Non-pigmented ciliary epithelial cell (primary cell): ENCODE data around the gene HSPB7.

ENCODE experiments used
- DNase-seq: peaks from one replicate; pipeline ENCODE4 v3.0.0-alpha.2; 2010; ENCODE audit warnings: low read depth

HSPB7 gene

DNA sequence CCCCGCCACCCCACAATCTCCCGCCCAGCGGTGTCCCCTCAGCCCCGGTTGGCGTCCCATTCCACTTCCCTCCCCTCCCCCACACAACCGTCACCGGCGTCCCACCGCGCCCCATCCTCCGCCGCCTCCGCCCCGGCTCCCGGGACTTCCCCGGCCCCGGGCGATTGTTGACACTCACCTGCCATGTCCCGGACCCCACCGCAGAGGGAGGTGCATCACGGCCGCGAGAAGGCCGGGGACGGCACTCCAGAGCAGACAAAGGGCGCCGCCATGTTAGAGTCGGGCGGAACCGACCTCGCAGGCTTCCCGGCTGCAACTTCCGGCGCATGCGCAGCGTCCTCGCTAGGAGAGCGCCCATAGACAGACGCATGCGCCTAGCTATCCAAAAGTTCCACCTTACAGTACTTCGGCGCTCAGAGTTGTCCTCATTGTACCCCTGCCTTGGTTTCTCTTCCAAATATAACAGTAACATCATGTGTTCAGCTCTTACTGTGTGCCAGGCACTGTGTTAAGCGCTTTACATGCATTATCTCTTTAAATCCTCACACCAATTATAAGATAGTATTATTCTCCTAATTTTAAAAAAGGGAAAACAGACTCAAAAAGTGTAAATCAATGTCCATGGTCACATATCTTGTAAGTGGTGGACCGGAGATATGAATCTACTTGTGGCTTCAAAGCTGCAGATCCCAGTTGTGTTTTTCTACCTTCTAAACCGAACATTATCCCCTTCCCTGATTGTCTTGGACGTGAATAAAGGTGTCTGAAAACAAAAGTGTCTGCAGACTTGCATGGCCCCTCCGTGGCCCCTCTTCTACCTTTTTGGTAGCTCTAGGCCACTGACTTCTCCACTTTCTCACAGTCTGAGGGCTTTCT lies 41.8 kb downstream of the HSPB7 start, which contains the start of gene ZBTB17:
ZBTB17 (minus strand) TSS at position 297 of the 876 bp plus-strand sequence. CDS start 27,606 bp downstream, outside the sequence.
- DNase-seq: peak; percentile 64

DNA sequence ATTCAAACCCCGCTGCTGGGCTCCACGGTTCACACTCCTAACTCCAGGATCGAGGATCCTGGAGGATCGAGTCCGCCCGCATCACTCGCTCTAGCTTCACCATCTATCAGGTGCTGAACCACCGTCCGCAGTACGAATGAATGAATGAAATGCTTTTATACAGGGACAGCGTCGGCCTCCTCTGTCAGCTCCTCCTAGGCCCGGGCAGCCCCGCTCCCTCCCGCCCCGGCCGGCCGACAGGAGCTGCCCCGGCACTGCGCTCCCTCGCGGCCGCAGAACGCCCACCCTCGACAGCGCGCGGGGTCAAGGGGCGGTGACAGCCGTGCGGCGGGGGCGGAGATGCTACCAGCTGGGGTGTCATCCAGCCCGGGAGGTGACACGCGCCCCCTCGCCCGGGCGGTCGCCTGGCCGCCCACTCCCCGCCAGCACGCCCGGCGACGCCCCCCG lies 42.5 kb downstream of the HSPB7 start:
- no peak for DNase-seq

DNA sequence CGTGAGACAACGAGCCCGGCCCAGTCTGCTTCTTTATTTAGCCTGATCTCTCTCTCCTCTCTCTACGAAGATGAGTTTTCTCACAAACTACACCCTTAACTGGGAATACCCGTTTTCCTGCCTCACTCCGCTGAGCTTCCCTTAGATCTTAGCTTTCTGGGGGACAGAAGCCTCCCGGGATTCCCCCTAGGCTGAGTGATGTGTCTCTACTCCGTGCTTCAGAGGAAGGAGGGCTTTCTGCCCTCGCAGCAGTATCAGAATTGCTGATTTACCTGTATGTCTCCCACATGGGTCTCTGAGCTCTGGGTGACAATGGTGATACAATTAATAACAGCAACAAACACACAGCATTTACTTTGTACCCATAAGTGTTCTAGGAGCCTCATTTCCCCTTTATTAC lies 43.0 kb downstream of the HSPB7 start:
- DNase-seq: no peak

GRCh38 chr1:15973772-15974171 lies 44.1 kb downstream of the HSPB7 start:
- no peak for DNase-seq

DNA sequence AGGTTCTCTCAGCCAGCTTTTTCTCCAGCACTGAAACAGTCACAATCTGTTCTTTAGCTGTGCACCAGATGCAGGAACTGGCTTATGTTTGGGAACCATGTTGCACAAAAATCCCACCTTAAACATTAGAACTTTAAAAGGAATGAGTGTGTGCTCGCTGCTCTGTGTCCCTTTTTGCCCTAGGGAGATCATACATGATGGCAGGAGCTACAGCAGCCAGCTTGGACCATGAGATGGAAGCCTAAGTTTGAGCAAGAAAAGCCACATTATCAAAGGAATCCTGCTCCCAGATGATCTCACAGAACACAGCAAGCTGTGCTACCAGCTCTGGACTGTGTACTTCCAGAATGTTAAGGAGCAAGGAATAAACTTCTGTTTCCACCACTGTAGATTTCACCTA lies 45.4 kb downstream of the HSPB7 start:
- no peak for DNase-seq

GRCh38 chr1:15970911-15971310 lies 46.9 kb downstream of the HSPB7 start:
- no peak for DNase-seq

GRCh38 chr1:15969321-15969880 lies 48.4 kb downstream of the HSPB7 start:
- no peak for DNase-seq

DNA sequence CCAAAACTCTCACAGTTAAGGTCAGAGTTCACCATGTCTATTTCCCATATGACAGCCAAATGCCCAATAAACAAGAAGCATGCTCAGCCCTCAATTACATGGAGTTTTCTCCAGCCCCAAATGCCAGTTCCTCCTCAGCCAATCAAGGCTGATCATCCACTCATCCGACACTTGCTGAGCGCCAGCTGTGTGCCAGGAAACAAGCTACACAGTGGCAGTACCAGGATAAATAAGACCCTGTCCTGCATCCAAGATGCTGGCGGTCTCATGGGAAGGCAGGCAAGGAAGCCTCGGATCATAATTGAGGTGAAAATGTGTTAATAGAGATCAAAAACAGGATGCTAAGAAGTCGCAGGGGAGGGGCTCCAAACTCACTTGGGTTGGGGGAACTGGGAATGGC lies 49.7 kb downstream of the HSPB7 start:
- no peak for DNase-seq

DNA sequence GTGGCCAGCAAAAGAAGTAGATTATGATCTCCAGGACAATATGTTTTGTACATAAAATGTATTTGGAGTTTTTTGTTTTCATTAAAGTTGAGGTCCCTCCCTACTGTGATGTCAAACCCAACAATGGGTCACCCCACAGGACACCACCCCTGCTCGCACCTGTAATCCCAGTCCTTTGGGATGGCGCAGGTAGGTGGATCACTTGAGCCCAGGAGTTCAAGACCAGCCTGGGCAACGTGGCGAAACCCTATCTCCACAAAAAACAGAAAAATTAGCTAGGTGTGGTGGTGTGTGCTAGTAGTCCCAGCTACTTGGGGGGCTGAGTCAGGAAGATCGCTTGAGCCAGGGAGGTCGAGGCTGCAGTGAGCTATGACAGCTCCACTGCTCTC lies 50.9 kb downstream of the HSPB7 start:
- no peak for DNase-seq

- DNase-seq: no peak
These were observed 51.5 kb downstream of the HSPB7 start for GRCh38 chr1:15966081-15966955.

DNA sequence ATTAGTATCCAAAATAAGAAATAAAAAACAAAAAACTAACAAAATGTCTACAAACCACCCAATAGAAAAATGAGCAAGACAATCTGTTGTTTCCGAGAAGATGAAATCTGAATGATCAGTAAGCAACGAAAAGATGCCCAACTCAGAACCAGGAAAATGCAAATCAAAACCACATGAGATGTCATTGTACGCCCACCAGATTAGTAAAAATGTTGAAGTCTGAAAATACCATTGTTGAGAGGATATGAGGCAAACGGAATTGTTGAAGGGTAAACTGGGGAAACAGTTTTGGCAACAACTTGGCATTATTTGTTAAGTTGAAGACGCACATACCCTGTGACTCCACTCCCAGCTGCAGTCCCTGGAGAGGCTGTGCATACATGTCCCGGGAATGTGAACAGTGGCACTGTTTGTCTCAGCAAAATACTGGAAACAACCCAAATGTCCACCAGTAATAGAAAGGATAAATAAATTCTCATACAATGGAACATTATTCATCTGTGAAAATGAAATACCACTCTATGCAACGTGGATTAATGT lies 52.5 kb downstream of the HSPB7 start:
- no peak for DNase-seq
